HFFc6 (cell line): ENCODE measurements around the gene SSH3. TPM values are rescaled to one million over a fixed set of nuclear protein-coding genes. Genes with fewer than 3 reads are reported as not detected.

Experiments used
- DNase-seq: peaks from one replicate; pipeline ENCODE4 v3.0.0-alpha.2; 2018
- H3K27ac Mint-ChIP-seq: 2 replicates; pipeline ENCODE4 v1.8.0; 2020; ENCODE audit warnings: mild to moderate bottlenecking, mixed read lengths
- H3K27me3 Mint-ChIP-seq: 2 replicates; pipeline ENCODE4 v1.8.0; 2021; ENCODE audit warnings: mild to moderate bottlenecking, moderate library complexity, mixed read lengths; ENCODE audit not compliant: insufficient read depth
- H3K36me3 Mint-ChIP-seq: 2 replicates; pipeline ENCODE4 v1.8.0; 2021; ENCODE audit warnings: low read depth, mixed read lengths
- H3K4me1 Mint-ChIP-seq: 2 replicates; pipeline ENCODE4 v1.8.0; 2020; ENCODE audit warnings: low read depth, mixed read lengths
- H3K4me3 Mint-ChIP-seq: 2 replicates; pipeline ENCODE4 v1.8.0; 2020; ENCODE audit warnings: mild to moderate bottlenecking, moderate library complexity, mixed read lengths
- H3K9me3 Mint-ChIP-seq: 2 replicates; pipeline ENCODE4 v1.8.0; 2020; ENCODE audit warnings: mild to moderate bottlenecking, mixed read lengths
- CTCF ChIP-seq: fragments of 200-600 bp; sonication (generic); IDR thresholded peaks from 2 replicates; pipeline ENCODE4 v1.5.0; 2021; ENCODE audit warnings: antibody characterized with exemption, mild to moderate bottlenecking
- total RNA-seq, 6 experiments: library from RNA; stranded (reverse); fragmentation: NEBNext Ultra II Directional; extraction: Animal tissue kit (Norgen Biotek cat#: 25700); gene quantifications; 2 replicates in 1 of 6; 3 replicates in 5 of 6; pipeline ENCODE4 v1.2.3, GENCODE V29; 2021

The SSH3 gene
- total RNA-seq, 6 experiments from 2014 or later, result 17.0 to 28.7 (median 22.6) TPM

- Mint-ChIP-seq H3K27ac (no peak overlapping the region), H3K36me3 (no peaks in the 10 kb centered on the region), H3K27me3 (no peaks in the 10 kb centered on the region; the same call in 1 of the 2 replicates), H3K4me3 (no peak overlapping the region), H3K4me1 (peaks cover 16% of the 10 kb centered on the region), H3K9me3 (no peaks in the 10 kb centered on the region)
- DNase-seq, result no peak
- TF ChIP-seq CTCF, result no peak
These were observed 17.4 kb downstream of the SSH3 start for GRCh38 chr11:67320691-67321090.

GRCh38 chr11:67321313-67321871, 18.1 kb downstream of the SSH3 start:
- Mint-ChIP-seq H3K4me1 (peaks cover 16% of the 10 kb centered on the region), H3K27ac (no peak overlapping the region), H3K9me3 (no peaks in the 10 kb centered on the region), H3K4me3 (no peak overlapping the region), H3K36me3 (no peaks in the 10 kb centered on the region), H3K27me3 (no peaks in the 10 kb centered on the region; the same call in 1 of the 2 replicates)
- TF ChIP-seq CTCF, result no peak
- DNase-seq, result no peak

GRCh38 chr11:67322049-67322448, 18.7 kb downstream of the SSH3 start:
- Mint-ChIP-seq H3K36me3 (no peaks in the 10 kb centered on the region), H3K4me3 (no peak overlapping the region), H3K4me1 (peaks cover 16% of the 10 kb centered on the region), H3K9me3 (no peaks in the 10 kb centered on the region), H3K27ac (no peak overlapping the region), H3K27me3 (no peaks in the 10 kb centered on the region; the same call in 1 of the 2 replicates)
- no peak for DNase-seq
- TF ChIP-seq CTCF, result no peak

GRCh38 chr11:67323526-67323925, 20.2 kb downstream of the SSH3 start:
- no peak for DNase-seq
- Mint-ChIP-seq H3K36me3 (no peaks in the 10 kb centered on the region), H3K4me1 (peaks cover 13% of the 10 kb centered on the region), H3K27ac (no peak overlapping the region), H3K4me3 (no peak overlapping the region), H3K9me3 (no peaks in the 10 kb centered on the region), H3K27me3 (no peaks in the 10 kb centered on the region; the same call in 1 of the 2 replicates)
- no peak for TF ChIP-seq CTCF

GRCh38 chr11:67332081-67332691, 28.9 kb downstream of the SSH3 start:
- Mint-ChIP-seq H3K36me3 (no peaks in the 10 kb centered on the region), H3K27me3 (no peaks in the 10 kb centered on the region), H3K27ac (no peak overlapping the region; the same call in 1 of the 2 replicates), H3K4me1 (peaks cover 18% of the 10 kb centered on the region), H3K4me3 (no peak overlapping the region), H3K9me3 (no peaks in the 10 kb centered on the region)
- DNase-seq, result no peak
- TF ChIP-seq CTCF, result no peak
